Heart left ventricle (tissue), 16 donors: ENCODE data around the gene ADSS1. TPM values are rescaled to one million over a fixed set of nuclear protein-coding genes. Genes with fewer than 3 reads are reported as not detected.

Experiments used
- ATAC-seq, 4 donors: fragments of 200-7000 bp; cut with Tn5 transposase; one replicate each; pipeline ENCODE4 v1.9.1; 2020 to 2022; ENCODE audit warnings: moderate library complexity in 4 of 4, mild to moderate bottlenecking in 3 of 4, moderate number of reproducible peaks in 1 of 4
- DNase-seq, 5 donors: peaks; one replicate each; pipeline ENCODE4 v3.0.0-alpha.2; 2020
- H3K27ac ChIP-seq, 12 donors: fragments of 200-600 bp; sonication (generic) in 4 of 12; one replicate each; pipeline versions ENCODE4 v1.5.0 to v1.8.0; 2016 to 2022; ENCODE audit warnings: mild to moderate bottlenecking in 2 of 12
- H3K27me3 ChIP-seq, 9 donors: fragments of 200-600 bp; sonication (generic) in 2 of 9; one replicate each; pipeline versions ENCODE4 v1.5.1 to v1.8.0; 2016 to 2022; ENCODE audit warnings: mild to moderate bottlenecking in 3 of 9
- H3K36me3 ChIP-seq, 9 donors: fragments of 200-600 bp; sonication (generic) in 2 of 9; one replicate each; pipeline versions ENCODE4 v1.5.0 to v1.8.0; 2018 to 2022; ENCODE audit warnings: mild to moderate bottlenecking in 2 of 9
- H3K4me1 ChIP-seq, 12 donors: fragments of 200-600 bp; sonication (generic) in 4 of 12; one replicate each; pipeline versions ENCODE4 v1.5.0 to v1.8.0; 2016 to 2022; ENCODE audit warnings: mild to moderate bottlenecking in 3 of 12
- H3K4me3 ChIP-seq, 12 donors: fragments of 200-600 bp; sonication (generic) in 4 of 12; one replicate each; pipeline versions ENCODE4 v1.5.0 to v1.8.0; 2017 to 2022; ENCODE audit warnings: mild to moderate bottlenecking in 9 of 12, moderate library complexity in 4 of 12
- H3K9me3 ChIP-seq, 12 donors: fragments of 200-600 bp; sonication (generic) in 4 of 12; one replicate each; pipeline versions ENCODE4 v1.5.0 to v1.8.0; 2016 to 2022; ENCODE audit warnings: mild to moderate bottlenecking in 1 of 12
- POLR2A ChIP-seq, 2 donors: fragments of 450-650 bp; IDR thresholded peaks; one replicate each; pipeline ENCODE4 v1.6.1; 2017; ENCODE audit warnings: antibody characterized with exemption in 2 of 2, mild to moderate bottlenecking in 2 of 2, moderate library complexity in 2 of 2
- WGBS, 4 donors: extraction: QIAGEN DNeasy Blood & Tissue Kit in 2 of 4; methylation state at CpG; one replicate each; pipeline versions ENCODE4 v1.1.5 to v1.1.7; 2013 to 2018; 5-methylcytosine and 5-hydroxymethylcytosine counted together
- intact Hi-C, 10 donors: fragments of 100-400 bp; cut with DNase I; formaldehyde crosslinking; loops; one replicate each; pipeline versions ENCODE4 v1.11.1 to v1.14.2; 2022
- polyA plus RNA-seq, 2 donors: library from polyadenylated mRNA; stranded (reverse); fragments of 200-250 nt; gene quantifications; one replicate each; pipeline ENCODE4 v1.2.3, GENCODE V29; 2013
- total RNA-seq, 9 donors: library from RNA; depleted of rRNA in 2 of 9; stranded (reverse); fragments of >200 nt in 2 of 9; fragmentation: NEBNext Ultra II Directional in 3 of 9; extraction: Animal tissue kit (Norgen Biotek cat#: 25700) in 3 of 9; gene quantifications; one replicate each; pipeline versions ENCODE4 v1.1.0 to v1.2.4, GENCODE V29; 2016 to 2023
- TF ChIP-seq, protein P1 (sequence below), 12 donors: fragments of 200-600 bp; sonication (generic) in 4 of 12; IDR thresholded peaks; one replicate each; pipeline versions ENCODE4 v1.5.0 to v1.8.0; 2018 to 2022; ENCODE audit warnings: antibody characterized with exemption in 12 of 12, mild to moderate bottlenecking in 5 of 12
- donor health status: ischemic (EF 13 %, LVEDD 7.1; RV severe dilation, severe dysfunction).
- donor health status: healthy with polysubstance abuse.
- donor health status: DM: no; HTN: yes; CAD: no.
- donor health status: DM: no; HTN: no; CAD: no.
- donor health status: ischemic (EF 25% LVEDD 6.9; RV normal size, moderate dysfunction).
- donor health status: ischemic (EF 25% LVEDD 5.7; RV mildly dilated, moderate dysfunction).
- donor health status: healthy.
- donor health status: DM: yes; HTN: yes; CAD: no.
- donor health status: ischemic (EF 35%, LVEDD 5.7; RV mildly dilated, moderate dysfunction).
- donor health status: nonischemic (EF 11% LVEDD 7.7; RV severe dilation, severe dysfunction).
- donor health status: DM: yes; HTN: yes; CAD: no.
- donor health status: PGD.
- donor health status: ischemic (EF 29% LVEDD 5.4; RV normal size, mild dysfunction).
- donor health status: nonischemic (EF 23%, LVEDD 6.1; RV moderate dilation, normal function).

The ADSS1 gene
- total and polyA plus RNA-seq, 11 donors, result 64.7 to 258 (median 160) TPM

DNA sequence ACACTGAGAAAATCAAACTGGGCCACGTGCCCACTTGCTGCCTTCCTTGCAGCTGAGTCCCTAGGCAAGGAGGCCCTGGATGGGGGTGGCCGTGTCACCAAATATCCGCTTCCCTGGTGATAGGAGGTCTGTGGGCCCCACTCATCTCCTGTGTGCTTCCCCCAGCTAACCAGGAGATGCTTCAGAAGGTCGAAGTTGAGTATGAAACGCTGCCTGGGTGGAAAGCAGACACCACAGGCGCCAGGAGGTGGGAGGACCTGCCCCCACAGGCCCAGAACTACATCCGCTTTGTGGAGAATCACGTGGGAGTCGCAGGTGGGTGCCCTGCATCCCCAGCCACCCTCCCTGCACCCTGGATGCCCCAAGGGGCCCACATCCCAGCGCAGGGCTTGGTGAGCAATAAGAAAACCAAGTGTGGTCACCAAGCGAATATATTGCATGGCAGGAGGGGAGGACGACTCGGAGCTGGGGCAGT is 22.1 kb downstream of the ADSS1 start:
- peak in 3 of 5 donors; percentile 9 to 35 (median 17) for DNase-seq

GRCh38 chr14:104746934-104747481 is 23.0 kb downstream of the ADSS1 start:
- peak in 3 of 5 donors; percentile 26 to 68 (median 63) for DNase-seq
- WGBS, 4 donors, result 64 to 87% (median 69%) methylated on average over 7 of the region's 7 CpGs

More for the DNA sequence above, 22.1 kb downstream of the ADSS1 start:
- Histone ChIP-seq H3K27ac (peak overlapping the region in 4 of 12 donors; percentile 34 to 53 (median 42)), H3K4me1 (peaks cover 0 to 21% (median 3%) of the 10 kb centered on the region in 12 donors), H3K4me3 (no peak overlapping the region), H3K9me3 (no peaks in the 10 kb centered on the region), H3K36me3 (peaks cover 0 to 52% (median 37%) of the 10 kb centered on the region in 9 donors), H3K27me3 (no peaks in the 10 kb centered on the region)
- ATAC-seq, result no peak
- intact Hi-C loops, result no loop called here
- WGBS, 4 donors, result 81 to 91% (median 84%) methylated on average over 9 to 13 of the region's 13 CpGs
- TF ChIP-seq POLR2A (IDR thresholded peaks at IDR 0.05), result no peak
- TF ChIP-seq, protein P1, sequence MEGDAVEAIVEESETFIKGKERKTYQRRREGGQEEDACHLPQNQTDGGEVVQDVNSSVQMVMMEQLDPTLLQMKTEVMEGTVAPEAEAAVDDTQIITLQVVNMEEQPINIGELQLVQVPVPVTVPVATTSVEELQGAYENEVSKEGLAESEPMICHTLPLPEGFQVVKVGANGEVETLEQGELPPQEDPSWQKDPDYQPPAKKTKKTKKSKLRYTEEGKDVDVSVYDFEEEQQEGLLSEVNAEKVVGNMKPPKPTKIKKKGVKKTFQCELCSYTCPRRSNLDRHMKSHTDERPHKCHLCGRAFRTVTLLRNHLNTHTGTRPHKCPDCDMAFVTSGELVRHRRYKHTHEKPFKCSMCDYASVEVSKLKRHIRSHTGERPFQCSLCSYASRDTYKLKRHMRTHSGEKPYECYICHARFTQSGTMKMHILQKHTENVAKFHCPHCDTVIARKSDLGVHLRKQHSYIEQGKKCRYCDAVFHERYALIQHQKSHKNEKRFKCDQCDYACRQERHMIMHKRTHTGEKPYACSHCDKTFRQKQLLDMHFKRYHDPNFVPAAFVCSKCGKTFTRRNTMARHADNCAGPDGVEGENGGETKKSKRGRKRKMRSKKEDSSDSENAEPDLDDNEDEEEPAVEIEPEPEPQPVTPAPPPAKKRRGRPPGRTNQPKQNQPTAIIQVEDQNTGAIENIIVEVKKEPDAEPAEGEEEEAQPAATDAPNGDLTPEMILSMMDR (IDR thresholded peaks at IDR 0.05), result no peak

GRCh38 chr14:104747876-104748275 is 23.8 kb downstream of the ADSS1 start:
- Histone ChIP-seq H3K27me3 (no peaks in the 10 kb centered on the region), H3K4me1 (peaks cover 0 to 26% (median 5%) of the 10 kb centered on the region in 12 donors), H3K4me3 (no peak overlapping the region), H3K36me3 (peaks cover 0 to 42% (median 21%) of the 10 kb centered on the region in 9 donors), H3K27ac (peak overlapping the region in 1 of 12 donors; percentile 53), H3K9me3 (no peaks in the 10 kb centered on the region)
- TF ChIP-seq POLR2A (IDR thresholded peaks at IDR 0.05), result no peak
- TF ChIP-seq, protein P1 (IDR thresholded peaks at IDR 0.05), result no peak
- 76 to 81% (median 80%) methylated on average over 8 to 9 of the region's 9 CpGs for WGBS, 4 donors
- intact Hi-C loops, result no loop called here
- DNase-seq, result peak in 2 of 5 donors; percentile 16 to 31
- no peak for ATAC-seq

More at GRCh38 chr14:104746934-104747481, 23.0 kb downstream of the ADSS1 start:
- H3K4me1 ChIP-seq, result peaks cover 0 to 22% (median 3%) of the 10 kb centered on the region in 12 donors
- H3K27ac ChIP-seq, result peak overlapping the region in 6 of 12 donors; percentile 19 to 53 (median 40)
- no peaks in the 10 kb centered on the region for H3K27me3 ChIP-seq
- peaks cover 0 to 48% (median 29%) of the 10 kb centered on the region in 9 donors for H3K36me3 ChIP-seq
- TF ChIP-seq, protein P1 (IDR thresholded peaks at IDR 0.05), result no peak
- no peak for TF ChIP-seq POLR2A (IDR thresholded peaks at IDR 0.05)
- ATAC-seq, result peak in 1 of 4 donors; percentile 29
- no peaks in the 10 kb centered on the region for H3K9me3 ChIP-seq
- H3K4me3 ChIP-seq, result no peak overlapping the region
- intact Hi-C loops, result no loop called here

DNA sequence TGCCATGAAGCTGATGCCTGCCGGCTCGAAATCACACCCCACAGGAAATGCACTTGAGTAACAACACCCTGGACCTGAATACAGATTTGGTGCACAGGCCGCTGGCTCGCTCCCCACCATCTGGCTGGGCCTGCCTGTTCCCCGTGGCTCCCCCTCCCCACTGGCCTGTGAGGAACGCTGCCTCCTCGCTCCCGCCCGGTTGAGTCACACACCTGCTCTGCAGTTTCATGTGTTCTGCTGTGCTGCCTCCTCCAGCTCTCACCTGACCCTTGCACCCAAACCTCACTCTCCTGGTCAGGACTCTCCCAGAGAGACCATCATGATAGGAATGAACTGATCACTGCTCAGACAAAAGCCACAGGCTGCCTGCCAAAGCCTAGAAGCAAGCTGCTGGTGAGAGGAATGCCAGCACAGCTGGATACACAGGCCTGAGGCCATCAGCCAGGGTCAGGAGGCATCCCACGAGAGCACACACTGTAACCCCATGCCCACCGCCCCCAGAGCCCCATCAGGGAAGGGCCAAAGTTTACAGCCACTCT is 25.2 kb downstream of the ADSS1 start:
- WGBS, 4 donors, result 69 to 80% (median 71%) methylated on average over 9 to 11 of the region's 11 CpGs
- peak in 3 of 5 donors; percentile 30 to 58 (median 58) for DNase-seq

More for the DNA sequence above, 25.2 kb downstream of the ADSS1 start:
- no peak overlapping the region for H3K4me3 ChIP-seq
- peaks cover 0 to 32% (median 15%) of the 10 kb centered on the region in 12 donors for H3K4me1 ChIP-seq
- peaks cover 0 to 32% (median 9%) of the 10 kb centered on the region in 9 donors for H3K36me3 ChIP-seq
- no peak overlapping the region for H3K27ac ChIP-seq
- no peak for ATAC-seq
- TF ChIP-seq, protein P1 (IDR thresholded peaks at IDR 0.05), result no peak
- no peak for TF ChIP-seq POLR2A (IDR thresholded peaks at IDR 0.05)
- no peaks in the 10 kb centered on the region for H3K9me3 ChIP-seq
- intact Hi-C loops, result no loop called here
- H3K27me3 ChIP-seq, result no peaks in the 10 kb centered on the region
